Activated CD4-positive, alpha-beta T cell treated with anti-CD3 and anti-CD28 coated beads for 36 hours (primary cell): ENCODE measurements around the gene TGM1. TPM values are rescaled to one million over a fixed set of nuclear protein-coding genes. Genes with fewer than 3 reads are reported as not detected.

ENCODE experiments used
- ATAC-seq: fragments of 200-7000 bp; cut with Tn5 transposase; one replicate; pipeline ENCODE4 v1.10.0; 2021; ENCODE audit warnings: mild to moderate bottlenecking, moderate library complexity
- CTCF ChIA-PET: fragments of 350-600 bp; sonication (Branson Sonifier 250); formaldehyde crosslinking; loops from one replicate; lab custom pipeline; 2021; ENCODE audit warnings: antibody characterized with exemption; lab: Charles Lee
- POLR2A ChIA-PET: fragments of 350-600 bp; sonication (Branson Sonifier 250); formaldehyde crosslinking; loops from one replicate; lab custom pipeline; 2021; ENCODE audit warnings: antibody characterized with exemption, inconsistent platforms; lab: Charles Lee
- DNase-seq: peaks from one replicate; pipeline ENCODE4 v3.0.0-alpha.2; 2020
- H3K27ac Mint-ChIP-seq: one replicate; pipeline ENCODE4 v1.8.0; 2021; ENCODE audit warnings: mixed read lengths
- H3K27me3 Mint-ChIP-seq: one replicate; pipeline ENCODE4 v1.8.0; 2021; ENCODE audit warnings: mixed read lengths
- H3K36me3 Mint-ChIP-seq: one replicate; pipeline ENCODE4 v1.8.0; 2021; ENCODE audit warnings: low read depth, mixed read lengths
- H3K4me1 Mint-ChIP-seq: one replicate; pipeline ENCODE4 v1.8.0; 2021; ENCODE audit warnings: mixed read lengths
- H3K4me3 Mint-ChIP-seq: one replicate; pipeline ENCODE4 v1.8.0; 2021; ENCODE audit warnings: mild to moderate bottlenecking, moderate library complexity, mixed read lengths
- H3K9me3 Mint-ChIP-seq: one replicate; pipeline ENCODE4 v1.8.0; 2021; ENCODE audit warnings: low read depth, mixed read lengths
- intact Hi-C, 2 experiments: fragments of 100-400 bp; cut with DNase I in 1 of 2; cut with micrococcal nuclease in 1 of 2; formaldehyde crosslinking; loops; one replicate each; pipeline versions ENCODE4 v1.14.2 to v1.15.1; 2022 to 2024; cut with DNase I, micrococcal nuclease
- total RNA-seq, 2 experiments: library from RNA; stranded (reverse); gene quantifications; one replicate each; pipeline ENCODE4 v1.2.3, GENCODE V29; 2021

Gene TGM1
- total RNA-seq, 2 experiments from 2014 or later: 4.8 to 7.4 TPM

GRCh38 chr14:24243336-24243836 lies 19.6 kb downstream of the TGM1 start:
- peaks cover 31% of the 10 kb centered on the region for H3K36me3 Mint-ChIP-seq
- H3K4me3 Mint-ChIP-seq: peak overlapping the region; percentile 94
- no peaks in the 10 kb centered on the region for H3K27me3 Mint-ChIP-seq
- DNase-seq: peak; percentile 35
- H3K9me3 Mint-ChIP-seq: no peaks in the 10 kb centered on the region
- H3K4me1 Mint-ChIP-seq: peaks cover 53% of the 10 kb centered on the region
- POLR2A ChIA-PET: interaction anchor here (0.5 to 1.9 kb wide), 7 partner anchors 25 to 950 kb away, joined by 4 to 12 read pairs (median 7); partner anchors contain the start of genes CIDEB, DHRS1, NOP9 and PSME2
- no peak for ATAC-seq
- peak overlapping the region; percentile 99 for H3K27ac Mint-ChIP-seq
- CTCF ChIA-PET: interaction anchor here (0.5 to 16.9 kb wide), 21 partner anchors 12 to 365 kb away, joined by 3 to 430 read pairs (median 7); partner anchors contain the start of genes CHMP4A, CIDEB, DHRS1 and LTB4R
- intact Hi-C loops: loop anchor here (1.0 to 10.0 kb wide), 3 partner anchors 53 to 431 kb away; partner anchors contain the start of gene IPO4 (in 1 of the 2)

- H3K27me3 Mint-ChIP-seq: no peaks in the 10 kb centered on the region
- H3K36me3 Mint-ChIP-seq: peaks cover 42% of the 10 kb centered on the region
- intact Hi-C loops: loop anchor here (1.0 to 10.0 kb wide), 17 partner anchors 10 to 941 kb away; partner anchors contain the start of genes CHMP4A (in 2 of the 2), GMPR2 (in 2 of the 2), IPO4 (in 2 of the 2) and IRF9 (in 2 of the 2)
- peak overlapping the region; percentile 99 for H3K27ac Mint-ChIP-seq
- peak overlapping the region; percentile 94 for H3K4me3 Mint-ChIP-seq
- CTCF ChIA-PET: interaction anchor here (0.6 to 16.9 kb wide), 38 partner anchors 9 to 199 kb away, joined by 3 to 430 read pairs (median 5); partner anchors contain the start of genes CHMP4A, CIDEB, DCAF11 and DHRS1
- POLR2A ChIA-PET: interaction anchor here (0.6 to 1.9 kb wide), 21 partner anchors 9 to 189 kb away, joined by 3 to 18 read pairs (median 6); partner anchors contain the start of genes CBLN3, CHMP4A, DCAF11 and DHRS1
- DNase-seq: peak; percentile 97
- H3K9me3 Mint-ChIP-seq: no peaks in the 10 kb centered on the region
- H3K4me1 Mint-ChIP-seq: peaks cover 55% of the 10 kb centered on the region
- ATAC-seq: peak; percentile 83
Measured at GRCh38 chr14:24241829-24242443, 21.0 kb downstream of the TGM1 start.

GRCh38 chr14:24240110-24240918 lies 22.7 kb downstream of the TGM1 start:
- Mint-ChIP-seq H3K27ac (peak overlapping the region; percentile 56), H3K27me3 (no peaks in the 10 kb centered on the region), H3K4me1 (peaks cover 65% of the 10 kb centered on the region), H3K9me3 (no peaks in the 10 kb centered on the region), H3K4me3 (peak overlapping the region; percentile 94), H3K36me3 (peaks cover 54% of the 10 kb centered on the region)
- no peak for ATAC-seq
- intact Hi-C loops: loop anchor here in 1 of 2 experiments (10.0 kb wide), 1 partner anchor 434 kb away; no protein-coding TSS in a partner anchor
- ChIA-PET POLR2A (no interaction called here), CTCF (interaction anchor here (0.8 to 16.9 kb wide), 5 partner anchors 25 to 151 kb away, joined by 3 to 430 read pairs (median 3); partner anchors contain the start of genes CIDEB, DCAF11, DHRS1 and LTB4R)
- DNase-seq: no peak

- CTCF ChIA-PET: interaction anchor here (0.8 to 16.9 kb wide), 7 partner anchors 9 to 124 kb away, joined by 3 to 430 read pairs (median 4); partner anchors contain the start of genes CHMP4A, CIDEB, DCAF11 and DHRS1
- no peak for ATAC-seq
- POLR2A ChIA-PET: interaction anchor here (1.0 kb wide), 2 partner anchors 58 to 59 kb away, joined by 3 to 4 read pairs; no protein-coding TSS in a partner anchor
- H3K4me3 Mint-ChIP-seq: no peak overlapping the region
- peak overlapping the region; percentile 86 for H3K27ac Mint-ChIP-seq
- H3K27me3 Mint-ChIP-seq: no peaks in the 10 kb centered on the region
- H3K4me1 Mint-ChIP-seq: peaks cover 75% of the 10 kb centered on the region
- peaks cover 63% of the 10 kb centered on the region for H3K36me3 Mint-ChIP-seq
- no peak for DNase-seq
- H3K9me3 Mint-ChIP-seq: no peaks in the 10 kb centered on the region
- intact Hi-C loops: no loop called here
Measured at GRCh38 chr14:24238527-24239037, 24.4 kb downstream of the TGM1 start.

GRCh38 chr14:24238123-24238522 lies 24.9 kb downstream of the TGM1 start:
- H3K4me3 Mint-ChIP-seq: no peak overlapping the region
- POLR2A ChIA-PET: interaction anchor here (1.0 kb wide), 2 partner anchors 59 to 60 kb away, joined by 3 to 4 read pairs; no protein-coding TSS in a partner anchor
- peaks cover 75% of the 10 kb centered on the region for H3K4me1 Mint-ChIP-seq
- DNase-seq (peak; percentile 31), ATAC-seq (no peak)
- H3K9me3 Mint-ChIP-seq: no peaks in the 10 kb centered on the region
- peak overlapping the region; percentile 44 for H3K27ac Mint-ChIP-seq
- H3K36me3 Mint-ChIP-seq: peaks cover 63% of the 10 kb centered on the region
- H3K27me3 Mint-ChIP-seq: no peaks in the 10 kb centered on the region
- CTCF ChIA-PET: interaction anchor here (1.3 to 16.9 kb wide), 4 partner anchors 24 to 66 kb away, joined by 4 to 430 read pairs (median 6); partner anchors contain the start of genes CHMP4A, CIDEB, DHRS1 and LTB4R
- intact Hi-C loops: no loop called here

GRCh38 chr14:24237463-24237955 lies 25.5 kb downstream of the TGM1 start:
- H3K9me3 Mint-ChIP-seq: no peaks in the 10 kb centered on the region
- CTCF ChIA-PET: interaction anchor here (0.7 to 16.9 kb wide), 6 partner anchors 17 to 67 kb away, joined by 3 to 430 read pairs (median 5); partner anchors contain the start of genes CHMP4A, CIDEB, DHRS1 and LTB4R
- peaks cover 75% of the 10 kb centered on the region for H3K4me1 Mint-ChIP-seq
- H3K4me3 Mint-ChIP-seq: no peak overlapping the region
- peak overlapping the region; percentile 44 for H3K27ac Mint-ChIP-seq
- POLR2A ChIA-PET: interaction anchor here (0.9 to 1.0 kb wide), 3 partner anchors 9 to 60 kb away, joined by 3 to 4 read pairs (median 4); no protein-coding TSS in a partner anchor
- H3K36me3 Mint-ChIP-seq: peaks cover 63% of the 10 kb centered on the region
- DNase-seq (no peak), ATAC-seq (no peak)
- intact Hi-C loops: no loop called here
- H3K27me3 Mint-ChIP-seq: no peaks in the 10 kb centered on the region

GRCh38 chr14:24236689-24237462 lies 26.1 kb downstream of the TGM1 start:
- Mint-ChIP-seq H3K36me3 (peaks cover 63% of the 10 kb centered on the region), H3K4me1 (peaks cover 75% of the 10 kb centered on the region), H3K9me3 (no peaks in the 10 kb centered on the region), H3K27ac (peak overlapping the region; percentile 23), H3K4me3 (no peak overlapping the region), H3K27me3 (no peaks in the 10 kb centered on the region)
- ChIA-PET POLR2A (interaction anchor here (0.9 kb wide), 1 partner anchor 9 kb away, joined by 4 read pairs; no protein-coding TSS in a partner anchor), CTCF (interaction anchor here (0.7 to 16.9 kb wide), 6 partner anchors 17 to 68 kb away, joined by 3 to 430 read pairs (median 6); partner anchors contain the start of genes CHMP4A, CIDEB, DHRS1 and LTB4R)
- DNase-seq (no peak), ATAC-seq (no peak)
- intact Hi-C loops: no loop called here

GRCh38 chr14:24235804-24236688 lies 26.9 kb downstream of the TGM1 start:
- H3K36me3 Mint-ChIP-seq: peaks cover 67% of the 10 kb centered on the region
- H3K27me3 Mint-ChIP-seq: no peaks in the 10 kb centered on the region
- H3K27ac Mint-ChIP-seq: peak overlapping the region; percentile 66
- ChIA-PET POLR2A (interaction anchor here (1.3 kb wide), 1 partner anchor 11 kb away, joined by 6 read pairs; no protein-coding TSS in a partner anchor), CTCF (interaction anchor here (0.6 to 16.9 kb wide), 4 partner anchors 20 to 68 kb away, joined by 3 to 430 read pairs (median 4); partner anchors contain the start of genes CHMP4A, CIDEB, DHRS1 and LTB4R)
- H3K4me1 Mint-ChIP-seq: peaks cover 78% of the 10 kb centered on the region
- intact Hi-C loops: no loop called here
- DNase-seq (no peak), ATAC-seq (no peak)
- no peaks in the 10 kb centered on the region for H3K9me3 Mint-ChIP-seq
- no peak overlapping the region for H3K4me3 Mint-ChIP-seq
